Measurements from ENCODE around the gene COQ10B.
A peak's percentile ranks its signal among the peaks of the same experiment; 100 is the strongest.
"Not testable (repeated sequence)": the region's sequence is repeated elsewhere in the genome, so short reads cannot be mapped to it uniquely, and the experiment has no call there.

COQ10B gene

DNA sequence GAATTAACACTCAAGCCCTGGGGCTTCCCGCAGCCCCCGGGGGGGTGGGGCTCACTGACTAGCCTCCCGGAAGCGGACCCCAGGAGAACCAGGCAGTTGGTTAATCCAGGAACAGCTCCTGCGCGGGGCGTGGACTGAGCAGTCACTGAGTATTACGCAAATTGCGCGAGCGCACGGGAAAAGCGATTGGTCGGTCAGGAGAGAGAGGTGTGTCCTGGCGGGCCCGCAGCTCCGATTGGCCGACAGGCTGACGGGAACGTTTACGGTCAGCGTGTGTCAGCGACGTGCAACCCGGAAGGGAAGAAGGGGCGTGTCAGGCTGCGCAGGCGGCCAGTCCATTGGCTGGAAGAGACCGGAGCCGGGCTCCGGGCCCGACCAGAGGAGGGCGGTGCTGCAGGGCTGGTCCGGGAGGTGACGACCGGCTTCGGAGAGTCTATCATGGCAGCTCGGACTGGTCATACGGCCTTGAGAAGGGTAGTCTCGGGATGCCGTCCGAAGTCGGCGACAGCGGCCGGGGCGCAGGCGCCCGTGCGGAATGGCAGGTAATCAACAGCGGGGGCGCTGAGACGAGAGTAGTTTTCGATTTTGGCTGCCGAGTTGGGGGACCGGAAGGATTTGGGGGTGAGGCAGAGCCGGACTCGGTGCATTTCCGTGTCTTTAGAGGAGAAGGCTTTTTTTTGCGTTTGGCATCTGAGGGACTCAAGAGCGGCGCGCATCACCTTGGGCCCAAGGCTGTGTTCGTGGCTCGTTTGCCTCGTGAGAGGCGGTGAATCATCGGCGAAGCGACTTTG lies at the start of gene COQ10B:
Gene COQ10B, plus strand, starts transcription at position 430 of the 791 bp plus-strand sequence. Its CDS starts 9 bp downstream, at position 439.
- DNase-seq (ENCODE audit: low read depth): peak; percentile 100

DNA sequence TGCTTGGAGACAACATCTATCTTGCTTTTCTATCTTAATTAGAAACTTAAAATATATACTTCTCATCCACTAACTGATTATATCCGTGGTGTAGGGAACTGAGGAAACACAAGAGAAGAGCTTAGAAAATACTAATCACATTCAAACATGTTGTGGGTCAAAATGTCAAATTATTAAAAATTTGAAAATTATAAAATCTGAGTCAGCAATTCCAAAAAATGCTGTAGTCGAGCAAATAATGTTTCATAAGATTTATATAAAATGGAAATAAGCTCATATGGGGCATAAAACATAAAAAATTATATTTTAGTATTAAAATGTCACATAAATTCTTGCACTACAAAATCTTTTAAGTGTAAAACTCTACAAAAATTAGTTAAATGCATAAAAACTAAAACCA lies 47.8 kb upstream of the COQ10B start:
- DNase-seq (ENCODE audit: low read depth): no peak

DNA sequence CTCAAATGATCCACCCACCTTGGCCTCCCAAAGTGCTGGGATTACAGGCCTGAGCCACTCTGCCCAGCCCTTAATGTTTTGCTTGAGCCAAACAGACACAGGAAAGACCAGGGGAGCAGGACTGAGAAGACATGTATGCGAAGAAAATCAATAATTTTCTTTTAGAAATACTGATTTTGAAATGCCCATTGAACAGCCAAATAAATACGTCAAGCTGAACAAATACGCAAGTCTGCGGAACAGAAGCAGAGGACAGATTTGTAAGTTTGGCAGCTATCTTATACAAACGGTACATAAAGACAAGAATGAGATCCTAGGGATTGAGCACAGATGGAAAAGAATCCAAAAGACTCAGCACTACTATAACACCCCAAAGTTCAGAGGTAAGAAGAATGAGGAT lies 39.3 kb upstream of the COQ10B start:
- no peak for DNase-seq (ENCODE audit: low read depth)

DNA sequence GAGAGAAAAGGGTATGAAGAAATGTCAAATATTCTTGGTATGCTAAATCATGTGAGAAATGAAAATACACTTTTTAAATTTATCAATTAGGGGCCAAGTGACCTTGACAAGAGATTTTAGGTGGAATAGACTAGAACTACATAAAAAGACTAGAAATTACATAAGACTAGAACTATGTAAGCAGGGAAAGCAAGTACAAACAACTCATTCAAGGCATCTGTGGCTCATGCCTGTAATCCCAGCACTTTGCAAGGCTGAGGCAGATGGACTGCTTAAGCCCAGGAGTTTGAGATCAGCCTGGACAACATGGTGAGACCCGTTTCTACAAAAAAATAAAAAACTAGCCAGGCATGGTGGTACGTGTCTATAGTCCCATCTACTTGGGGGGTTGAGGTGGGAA lies 38.8 kb upstream of the COQ10B start:
- DNase-seq (ENCODE audit: low read depth): no peak

DNA sequence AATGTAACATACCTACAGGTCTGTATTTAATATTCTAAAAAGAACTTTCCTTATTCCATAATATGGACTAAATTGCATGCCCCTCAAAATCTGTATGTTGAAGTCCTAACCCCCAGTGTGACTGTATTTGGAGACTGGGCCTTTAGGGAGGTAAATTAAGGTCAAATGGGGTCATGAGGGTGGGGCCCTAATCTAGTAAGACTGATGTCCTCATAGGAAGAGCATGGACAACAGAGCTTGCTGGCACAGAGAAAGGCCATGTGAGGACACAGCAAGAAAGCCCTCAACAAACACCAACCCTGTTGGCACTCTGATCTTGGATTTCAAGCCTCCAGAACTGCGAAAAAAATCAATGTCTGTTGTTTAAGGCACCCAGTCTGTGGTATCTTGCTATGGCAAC lies 37.1 kb upstream of the COQ10B start:
- no peak for DNase-seq (ENCODE audit: low read depth)

DNA sequence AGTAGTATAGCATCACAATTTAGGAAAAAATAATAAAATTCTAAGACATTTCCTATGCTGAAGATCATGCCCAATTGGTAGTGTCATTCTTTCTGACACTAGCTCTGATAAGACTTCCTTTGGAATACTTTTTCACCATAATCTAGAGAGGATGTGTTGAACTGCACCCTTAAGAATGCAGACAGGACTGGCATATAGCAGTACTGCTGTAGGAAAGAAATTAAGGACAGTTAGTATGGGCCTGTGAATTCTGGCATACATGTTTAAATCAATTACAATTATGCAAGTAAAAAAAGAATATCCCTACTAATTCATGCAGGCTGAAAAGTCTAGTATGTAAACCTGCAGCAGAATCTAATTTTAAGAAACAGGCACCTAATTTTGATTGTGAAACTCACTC lies 33.9 kb upstream of the COQ10B start:
- no peak for DNase-seq (ENCODE audit: low read depth)

DNA sequence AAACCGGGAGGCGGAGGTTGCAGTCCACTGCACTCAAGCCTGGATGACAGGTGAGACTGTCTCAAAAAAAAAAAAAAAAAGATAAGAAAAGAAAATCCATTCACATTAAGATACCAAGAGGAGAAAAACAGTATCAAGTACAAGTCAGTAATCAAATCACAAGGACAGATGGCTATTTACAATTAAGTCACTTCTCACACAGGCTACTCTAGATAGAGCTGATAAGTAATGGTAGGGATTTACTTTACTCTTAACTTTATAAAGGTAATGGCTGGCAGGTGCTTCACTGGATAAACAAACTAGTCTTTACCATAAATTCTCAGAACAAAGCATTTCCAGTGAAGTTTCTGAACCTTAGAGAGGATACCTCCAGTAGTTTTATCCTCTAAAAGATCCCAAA lies 30.0 kb upstream of the COQ10B start:
- DNase-seq (ENCODE audit: low read depth): no peak

DNA sequence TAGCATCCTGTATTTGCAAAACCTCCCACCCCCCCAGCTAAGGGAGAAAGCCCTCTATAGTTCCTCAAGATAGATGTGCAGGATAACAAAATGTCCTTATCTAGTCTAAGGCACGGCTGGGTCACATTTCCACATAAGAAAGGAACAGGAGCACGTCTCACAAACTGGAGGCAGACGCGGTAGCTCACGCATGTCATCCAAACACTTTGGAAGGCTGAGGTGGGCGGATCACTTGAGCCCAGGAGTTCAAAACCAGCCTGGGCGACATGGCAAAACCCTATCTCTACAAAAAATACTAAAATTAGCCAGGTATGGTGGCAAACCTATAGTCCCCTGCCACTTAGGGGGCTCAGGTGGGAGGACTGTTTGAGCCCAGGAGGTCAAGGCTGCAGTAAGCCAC lies 27.8 kb upstream of the COQ10B start:
- DNase-seq (ENCODE audit: low read depth): no peak

DNA sequence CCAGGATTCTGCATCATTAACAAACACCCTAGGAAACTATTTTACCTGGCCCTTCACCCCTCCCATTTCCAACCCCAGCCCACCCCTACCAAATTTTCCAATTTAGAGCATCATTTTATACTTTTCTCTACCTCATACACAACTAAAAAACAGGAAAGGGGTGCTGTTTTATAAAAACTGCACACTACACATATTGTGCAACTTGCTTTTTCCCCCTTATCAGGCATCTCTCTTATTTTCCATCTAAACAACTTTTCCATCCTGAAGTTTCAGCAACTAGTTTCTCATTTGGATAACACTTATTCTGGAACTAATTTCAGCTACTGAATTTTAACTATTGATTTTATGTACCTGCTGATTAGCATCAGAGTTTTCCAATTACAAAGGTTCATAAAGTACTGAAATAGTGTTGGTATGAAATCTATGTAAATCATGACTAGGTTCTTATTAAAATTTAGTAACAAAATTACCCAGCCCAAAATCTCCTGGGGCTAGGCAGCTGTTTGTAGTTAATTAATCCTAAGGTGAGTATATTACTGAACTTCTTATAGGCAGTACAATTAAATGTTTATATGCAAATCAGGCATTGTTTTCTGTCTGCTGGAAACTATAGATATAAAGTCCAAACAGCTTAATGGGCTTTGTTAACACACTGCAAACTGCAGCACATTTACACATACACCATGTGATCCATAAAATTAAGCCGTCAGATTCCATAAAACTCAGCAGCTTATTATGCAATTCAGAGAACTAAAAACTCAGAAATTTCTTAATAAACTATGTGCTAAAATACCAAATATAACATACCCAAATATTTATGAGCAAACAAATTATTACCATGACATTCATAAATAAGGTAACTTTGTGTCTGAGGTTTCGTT lies 26.4 kb upstream of the COQ10B start:
- DNase-seq (ENCODE audit: low read depth): no peak

DNA sequence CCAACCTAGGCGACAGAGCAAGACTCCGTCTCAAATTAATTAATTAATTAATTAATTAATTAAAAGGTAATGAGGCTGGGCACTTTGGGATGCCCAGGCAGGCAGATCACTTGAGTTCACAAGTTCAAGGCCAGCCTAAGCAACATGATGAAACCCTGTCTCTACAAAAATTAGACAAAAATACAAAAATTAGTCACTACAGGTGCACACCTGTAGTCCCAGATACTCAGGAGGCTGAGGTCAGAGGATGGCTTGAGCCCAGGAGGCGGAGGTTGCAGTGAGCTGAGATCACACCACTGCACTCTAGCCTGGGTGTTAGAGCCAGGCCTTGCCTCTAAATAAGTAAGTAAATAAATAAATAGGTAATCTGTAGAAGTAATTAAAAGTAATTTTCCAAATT lies 25.4 kb upstream of the COQ10B start:
- no peak for DNase-seq (ENCODE audit: low read depth)

DNA sequence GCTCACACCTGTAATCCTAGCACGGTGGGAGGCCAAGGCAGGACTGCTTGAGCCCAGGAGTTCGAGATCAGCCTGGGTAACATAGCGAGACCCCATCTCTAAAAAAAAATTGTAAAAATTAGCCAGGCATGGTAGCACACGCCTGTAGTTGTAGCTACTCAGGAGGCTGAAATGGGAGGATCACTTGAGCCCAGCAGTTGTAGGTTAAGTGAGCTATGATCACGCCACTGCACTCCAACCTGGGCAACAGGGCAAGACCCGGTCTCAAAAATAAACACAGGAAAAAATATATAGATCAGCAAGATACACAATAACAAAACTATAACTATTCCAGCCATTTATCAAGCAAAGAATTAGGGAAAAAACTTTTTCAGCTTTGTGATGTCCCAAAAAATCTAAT lies 21.5 kb upstream of the COQ10B start:
- no peak for DNase-seq (ENCODE audit: low read depth)

DNA sequence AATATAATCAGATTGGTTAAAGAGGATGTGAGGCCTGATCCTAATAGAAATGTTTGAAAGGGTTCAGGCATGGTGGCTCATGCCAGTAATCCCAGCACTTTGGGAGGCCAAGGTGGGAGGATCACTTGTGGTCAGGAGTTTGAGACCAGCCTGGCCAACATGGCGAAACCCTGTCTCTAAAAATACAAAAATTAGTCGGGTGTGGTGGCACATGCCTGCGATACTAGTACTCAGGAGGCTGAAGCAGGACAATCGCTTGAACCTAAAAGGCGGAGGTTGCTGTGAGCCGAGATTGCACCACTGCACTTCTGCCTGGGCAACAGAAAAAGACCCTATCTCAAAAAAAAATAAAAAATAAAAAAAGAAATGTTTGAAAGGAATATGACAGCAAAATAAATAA lies 20.8 kb upstream of the COQ10B start:
- DNase-seq (ENCODE audit: low read depth): not testable (repeated sequence)

DNA sequence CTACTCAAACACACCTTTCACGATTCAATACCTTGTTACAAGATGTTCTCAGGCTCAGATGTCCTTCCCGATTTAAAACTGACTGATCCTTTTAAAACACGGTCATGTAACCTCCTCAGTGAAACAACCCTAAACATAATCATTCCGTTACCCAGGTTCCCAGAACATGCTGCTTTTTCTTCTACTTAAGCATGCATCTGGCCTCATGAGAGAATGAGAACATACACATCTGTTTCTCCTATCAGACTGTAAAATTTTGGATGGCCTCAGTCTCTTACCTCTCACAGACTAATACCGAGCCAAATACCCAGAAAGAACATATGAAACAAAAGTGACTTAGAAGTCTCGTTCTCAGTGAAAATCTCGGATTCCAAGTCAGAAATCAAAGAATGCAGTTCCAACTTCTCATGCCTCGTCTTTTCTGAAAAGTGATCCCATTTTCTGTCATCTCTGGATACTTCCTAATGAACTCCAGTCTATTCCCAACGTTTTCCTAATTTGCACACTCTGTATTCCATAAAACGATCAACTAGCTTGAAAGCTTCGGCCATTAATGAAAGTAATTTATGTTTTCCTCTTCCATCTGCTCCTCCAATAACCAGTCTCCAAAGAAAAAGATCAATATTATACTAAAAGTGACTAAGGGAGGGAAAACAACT lies 19.4 kb upstream of the COQ10B start:
- DNase-seq (ENCODE audit: low read depth): peak; percentile 31

DNA sequence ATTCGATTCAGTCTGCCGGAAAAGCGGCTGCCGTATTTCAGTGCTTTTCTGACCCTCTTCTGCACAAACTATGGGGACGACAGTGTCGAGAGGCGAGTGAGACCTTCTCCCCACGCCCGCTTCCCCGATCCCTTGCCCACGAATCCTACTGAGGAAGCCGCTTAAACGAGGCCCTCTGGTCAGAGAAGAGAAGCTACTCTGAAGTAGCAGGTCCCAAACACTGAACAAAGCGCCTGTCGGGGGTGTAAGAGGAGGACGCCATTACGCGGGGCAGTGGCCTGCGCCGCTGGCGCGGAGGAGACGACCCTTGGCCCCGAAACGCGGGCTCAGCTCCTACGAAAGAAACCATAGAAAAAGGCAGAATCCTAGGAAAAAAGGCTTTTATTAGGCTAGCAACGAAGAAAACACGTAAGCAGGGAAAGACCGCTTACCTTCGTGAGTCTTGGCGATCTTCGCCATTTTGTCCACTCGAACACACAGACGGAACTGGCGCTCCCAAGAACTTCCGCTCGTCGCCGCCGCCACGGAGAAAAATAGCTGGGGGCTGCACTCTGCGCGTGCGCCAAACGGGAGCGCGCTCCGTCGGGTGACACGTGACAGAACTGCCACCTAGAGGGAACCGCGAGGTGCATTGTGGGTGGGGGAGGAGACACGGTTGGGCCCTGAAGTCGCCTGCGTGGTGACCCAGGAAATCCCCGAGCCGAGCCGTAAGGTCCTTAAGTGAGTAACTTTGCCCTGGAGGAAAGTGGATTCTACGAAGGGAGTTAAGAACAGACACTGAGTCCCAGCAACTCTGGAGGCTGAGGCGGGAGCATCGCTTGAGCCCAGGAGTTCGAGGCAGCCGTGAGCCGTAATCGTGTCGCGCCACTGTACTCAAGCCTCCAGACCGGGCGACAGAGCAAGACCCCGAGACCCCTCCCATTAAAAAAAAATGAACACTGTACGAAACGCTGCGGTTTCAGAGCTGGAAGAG lies 18.5 kb upstream of the COQ10B start, which contains the start of gene SF3B1:
Gene SF3B1, minus strand, starts transcription at position 488 of the 973 bp plus-strand sequence. Its CDS starts 29 bp downstream, at position 459.
- peak; percentile 97 for DNase-seq (ENCODE audit: low read depth)

DNA sequence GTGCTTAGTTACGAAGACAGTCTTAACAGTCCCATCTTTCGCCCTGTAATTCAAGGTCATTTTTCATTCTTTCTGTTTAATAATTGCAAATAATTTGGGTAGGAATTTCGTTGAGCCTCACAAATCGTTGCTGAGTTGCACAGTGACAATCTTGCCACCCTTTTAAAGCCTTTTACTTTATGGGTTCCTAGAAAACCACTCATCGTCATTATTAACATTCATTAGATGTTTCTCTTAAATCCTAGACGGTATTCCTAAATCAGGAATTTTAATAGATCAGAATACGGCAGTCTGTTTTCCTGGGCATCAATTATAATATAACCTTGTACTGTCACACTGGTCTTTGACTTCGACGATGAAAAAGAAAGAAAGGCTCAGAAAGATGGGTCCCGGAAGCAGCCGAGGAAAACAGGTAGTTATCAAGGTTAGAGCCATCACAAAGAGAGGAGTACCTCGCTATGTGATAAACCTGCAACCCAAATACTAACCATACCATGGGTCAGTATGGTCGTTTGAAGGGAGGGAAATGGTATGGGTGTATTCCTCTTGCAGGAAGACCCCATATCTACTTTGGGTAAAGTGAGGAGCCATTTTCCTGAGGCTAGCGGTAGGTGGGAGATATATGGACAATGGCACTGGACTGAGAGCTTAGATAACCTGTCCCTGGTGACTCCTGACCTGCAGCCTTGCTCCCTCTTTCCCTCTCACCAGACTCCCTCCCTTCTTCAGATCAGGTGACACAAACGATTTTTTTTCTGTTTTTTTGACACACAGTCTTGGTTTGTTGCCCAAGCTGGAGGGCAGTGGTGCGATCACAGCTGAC lies 17.5 kb upstream of the COQ10B start:
- peak; percentile 14 for DNase-seq (ENCODE audit: low read depth)

DNA sequence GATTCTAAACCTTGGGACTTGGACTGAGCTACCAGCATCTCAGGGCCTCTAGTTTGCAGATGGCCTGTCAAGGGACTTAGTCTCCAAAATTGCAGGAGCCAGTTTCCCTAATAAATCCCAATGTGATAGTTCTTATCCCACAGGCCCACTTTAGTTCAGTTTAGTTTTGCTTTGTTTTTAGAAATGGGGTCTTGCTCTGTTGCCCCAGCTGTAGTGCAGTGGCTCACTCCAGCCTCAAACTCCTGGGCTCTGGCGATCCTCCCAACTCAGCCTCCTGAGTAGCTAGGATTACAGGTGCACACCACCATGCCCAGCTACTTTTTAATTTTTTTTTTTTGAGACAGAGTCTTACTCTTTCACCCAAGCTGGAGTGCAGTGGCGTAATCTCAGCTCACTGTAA lies 16.0 kb upstream of the COQ10B start:
- no peak for DNase-seq (ENCODE audit: low read depth)

DNA sequence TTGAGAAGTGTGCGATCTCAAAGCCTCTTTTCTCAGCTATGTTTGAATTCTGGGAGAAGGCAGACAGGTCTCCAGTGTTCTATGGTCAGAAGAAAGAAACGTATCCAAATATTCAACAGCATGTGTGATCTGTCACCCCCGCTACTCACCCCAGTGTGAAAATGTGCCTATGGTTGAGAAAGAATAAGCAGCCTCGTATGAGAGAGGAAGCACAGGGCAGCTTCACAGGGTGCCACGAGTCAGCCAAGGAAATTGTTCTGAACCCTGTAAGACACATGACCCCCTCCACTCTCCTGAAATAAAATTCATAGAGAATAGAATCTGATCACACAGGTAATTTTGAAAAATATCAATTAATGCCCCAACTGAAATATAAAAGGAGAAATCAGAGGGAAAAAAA lies 10.5 kb upstream of the COQ10B start:
- no peak for DNase-seq (ENCODE audit: low read depth)

DNA sequence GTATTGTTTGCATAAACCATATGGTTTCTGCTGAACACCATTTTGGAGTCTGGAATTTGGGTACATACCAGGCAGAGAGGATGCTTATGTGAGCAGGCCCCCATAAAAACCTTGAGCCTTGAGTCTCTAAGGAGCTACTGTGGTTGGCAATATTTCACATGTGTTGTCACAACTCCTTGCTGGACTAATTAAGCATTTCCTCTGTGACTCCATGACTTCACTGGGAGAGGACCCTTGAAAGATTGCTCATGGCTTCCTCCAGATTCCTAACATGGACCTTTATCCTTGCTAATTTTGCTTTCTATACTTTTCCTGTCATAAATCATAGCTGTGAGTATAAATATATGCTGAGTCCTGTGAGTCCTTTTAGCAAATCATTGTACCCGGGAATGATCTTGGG lies 7.6 kb upstream of the COQ10B start:
- DNase-seq (ENCODE audit: low read depth): no peak

DNA sequence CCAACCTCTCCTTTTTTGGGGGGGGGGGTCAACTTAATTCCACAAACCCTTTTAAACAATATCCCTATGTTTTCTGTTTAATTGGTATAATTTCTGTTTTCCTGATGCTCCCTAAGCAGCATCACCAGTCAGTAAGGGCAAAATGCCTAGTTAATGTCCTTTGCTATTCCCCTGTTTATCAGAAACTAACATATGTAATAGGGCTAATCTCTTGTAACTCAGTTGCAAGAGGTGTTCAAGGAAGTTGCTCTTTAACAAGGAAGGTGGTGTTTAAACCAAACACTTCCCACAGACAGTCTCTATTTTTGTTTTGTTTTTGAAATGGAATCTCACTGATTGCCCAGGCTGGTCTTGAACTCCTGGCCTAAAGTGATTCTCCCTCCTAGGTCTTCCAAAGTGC lies 6.5 kb upstream of the COQ10B start:
- no peak for DNase-seq (ENCODE audit: low read depth)

DNA sequence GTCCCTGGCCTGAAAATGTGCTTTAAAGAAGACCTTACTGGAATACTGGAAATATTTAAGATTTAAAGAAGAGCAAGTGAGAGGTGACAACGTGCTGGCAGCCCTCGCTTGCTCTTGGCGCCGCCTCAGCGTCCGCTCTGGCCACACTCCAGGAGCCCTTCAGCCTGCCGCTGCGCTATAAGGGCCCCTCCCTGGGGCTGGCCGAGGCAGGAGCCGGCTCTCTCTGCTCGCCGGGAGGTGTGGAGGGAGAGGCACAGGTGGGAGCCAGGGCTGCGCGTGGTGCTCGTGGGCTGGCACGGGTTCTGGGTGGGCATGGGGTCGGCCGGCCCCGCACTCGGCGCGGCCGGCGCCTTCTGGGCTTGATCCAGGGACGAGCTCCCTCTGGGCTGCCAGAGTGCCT lies 2.9 kb upstream of the COQ10B start:
- DNase-seq (ENCODE audit: low read depth): no peak
